ENCODE measurements around the gene UNC5B. TPM values are rescaled to one million over a fixed set of nuclear protein-coding genes. Genes with fewer than 3 reads are reported as not detected.

The UNC5B gene
- total and polyA plus RNA-seq, 4 experiments from 2014 or later, result not detected

- no peak overlapping the region for H3K27ac Mint-ChIP-seq
- ChIA-PET POLR2A (ENCODE audit: partially characterized antibody) (no interaction called here), CTCF (ENCODE audit: partially characterized antibody) (interaction anchor here (1.2 to 1.6 kb wide), 2 partner anchors 399 to 502 kb away, joined by 4 read pairs; no protein-coding TSS in a partner anchor)
- Histone ChIP-seq H3K9me3 (ENCODE audit: control insufficient read depth in 1 of 2, low read length in 2 of 2) (no peaks in the 10 kb centered on the region), H3K27me3 (ENCODE audit: insufficient read depth, low read length) (no peaks in the 10 kb centered on the region), H3K27ac (ENCODE audit: low read depth, low read length) (no peak overlapping the region), H3K4me3 (ENCODE audit: low read length in 2 of 2) (no peak overlapping the region), H3K4me1 (ENCODE audit: insufficient read depth, low read length) (no peaks in the 10 kb centered on the region), H3K36me3 (ENCODE audit: insufficient read depth, low read length) (no peaks in the 10 kb centered on the region)
- H3K27me3 Mint-ChIP-seq, result peaks cover 4 to 7% of the 10 kb centered on the region in 2 donors
- no peaks in the 10 kb centered on the region for H3K36me3 Mint-ChIP-seq
- intact Hi-C loops (cut with micrococcal nuclease), result no loop called here
- peaks cover 0 to 4% (median 0%) of the 10 kb centered on the region in 4 donors for H3K4me1 Mint-ChIP-seq
- no peaks in the 10 kb centered on the region for H3K9me3 Mint-ChIP-seq
- no peak overlapping the region for H3K4me3 Mint-ChIP-seq
- no peak for DNase-seq
These were observed 96.6 kb downstream of the UNC5B start for GRCh38 chr10:71308985-71309384.

DNA sequence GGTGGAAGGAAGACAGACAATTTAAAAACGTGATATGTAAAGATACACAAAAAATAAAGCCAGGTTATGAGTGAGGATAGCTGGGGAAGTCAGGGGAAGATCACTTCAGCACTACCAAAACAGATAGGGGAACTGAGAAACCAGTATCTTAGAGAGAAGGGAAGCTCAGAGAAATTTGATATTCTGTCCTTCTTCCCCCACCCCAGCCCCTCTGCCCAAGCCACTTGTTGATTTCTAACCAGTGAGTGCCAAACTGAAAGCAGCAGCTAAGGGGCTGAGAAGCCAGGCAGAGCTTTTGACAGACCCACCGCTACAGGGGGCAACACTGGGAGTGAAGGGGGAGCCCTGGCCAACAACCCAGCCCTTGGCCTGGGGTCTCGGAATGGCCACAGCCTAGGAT lies 97.5 kb downstream of the UNC5B start:
- Mint-ChIP-seq H3K9me3 (no peaks in the 10 kb centered on the region), H3K27me3 (peaks cover 4 to 7% of the 10 kb centered on the region in 2 donors), H3K36me3 (no peaks in the 10 kb centered on the region), H3K4me1 (peaks cover 0 to 5% (median 3%) of the 10 kb centered on the region in 4 donors), H3K27ac (no peak overlapping the region), H3K4me3 (no peak overlapping the region)
- Histone ChIP-seq H3K9me3 (ENCODE audit: control insufficient read depth in 1 of 2, low read length in 2 of 2) (no peaks in the 10 kb centered on the region), H3K4me3 (ENCODE audit: low read length in 2 of 2) (no peak overlapping the region), H3K4me1 (ENCODE audit: insufficient read depth, low read length) (peaks cover 5% of the 10 kb centered on the region), H3K36me3 (ENCODE audit: insufficient read depth, low read length) (no peaks in the 10 kb centered on the region), H3K27me3 (ENCODE audit: insufficient read depth, low read length) (no peaks in the 10 kb centered on the region), H3K27ac (ENCODE audit: low read depth, low read length) (no peak overlapping the region)
- CTCF ChIA-PET (ENCODE audit: partially characterized antibody), result interaction anchor here (0.8 to 1.2 kb wide), 4 partner anchors 10 to 501 kb away, joined by 3 to 4 read pairs (median 4); no protein-coding TSS in a partner anchor
- DNase-seq, result no peak
- POLR2A ChIA-PET (ENCODE audit: partially characterized antibody), result no interaction called here
- intact Hi-C loops (cut with micrococcal nuclease), result no loop called here

DNA sequence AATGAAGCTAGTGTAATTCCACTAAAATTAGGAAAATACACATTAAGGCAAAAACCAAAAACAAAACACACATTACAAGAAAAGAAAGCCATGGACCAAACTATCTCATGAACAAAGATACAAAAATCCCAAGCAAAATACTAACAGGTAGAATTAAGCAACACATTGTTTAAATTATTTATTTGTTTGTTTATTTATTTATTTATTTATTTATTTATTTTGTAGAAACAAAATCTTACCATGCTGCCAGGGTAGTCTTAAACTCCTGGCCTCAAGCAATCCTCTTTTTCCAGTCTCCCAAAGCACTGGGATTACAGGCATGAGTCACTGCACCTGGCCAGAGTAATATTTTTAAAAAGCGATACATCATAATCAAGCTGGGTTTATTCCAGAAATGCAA lies 99.8 kb downstream of the UNC5B start:
- DNase-seq, result no peak
- Mint-ChIP-seq H3K4me3 (no peak overlapping the region), H3K4me1 (peaks cover 0 to 5% (median 3%) of the 10 kb centered on the region in 4 donors), H3K27me3 (peaks cover 4 to 7% of the 10 kb centered on the region in 2 donors), H3K36me3 (no peaks in the 10 kb centered on the region), H3K27ac (no peak overlapping the region), H3K9me3 (no peaks in the 10 kb centered on the region)
- intact Hi-C loops (cut with micrococcal nuclease), result no loop called here
- no peaks in the 10 kb centered on the region for H3K9me3 ChIP-seq (ENCODE audit: control insufficient read depth in 1 of 2, low read length in 2 of 2)
- POLR2A ChIA-PET (ENCODE audit: partially characterized antibody), result no interaction called here
- no peaks in the 10 kb centered on the region for H3K27me3 ChIP-seq (ENCODE audit: insufficient read depth, low read length)
- CTCF ChIA-PET (ENCODE audit: partially characterized antibody), result interaction anchor here (1.2 to 8.5 kb wide), 3 partner anchors 24 to 396 kb away, joined by 3 to 117 read pairs (median 7); no protein-coding TSS in a partner anchor
- no peak overlapping the region for H3K4me3 ChIP-seq (ENCODE audit: low read length in 2 of 2)
- H3K36me3 ChIP-seq (ENCODE audit: insufficient read depth, low read length), result no peaks in the 10 kb centered on the region
- H3K27ac ChIP-seq (ENCODE audit: low read depth, low read length), result no peak overlapping the region
- H3K4me1 ChIP-seq (ENCODE audit: insufficient read depth, low read length), result peaks cover 5% of the 10 kb centered on the region

DNA sequence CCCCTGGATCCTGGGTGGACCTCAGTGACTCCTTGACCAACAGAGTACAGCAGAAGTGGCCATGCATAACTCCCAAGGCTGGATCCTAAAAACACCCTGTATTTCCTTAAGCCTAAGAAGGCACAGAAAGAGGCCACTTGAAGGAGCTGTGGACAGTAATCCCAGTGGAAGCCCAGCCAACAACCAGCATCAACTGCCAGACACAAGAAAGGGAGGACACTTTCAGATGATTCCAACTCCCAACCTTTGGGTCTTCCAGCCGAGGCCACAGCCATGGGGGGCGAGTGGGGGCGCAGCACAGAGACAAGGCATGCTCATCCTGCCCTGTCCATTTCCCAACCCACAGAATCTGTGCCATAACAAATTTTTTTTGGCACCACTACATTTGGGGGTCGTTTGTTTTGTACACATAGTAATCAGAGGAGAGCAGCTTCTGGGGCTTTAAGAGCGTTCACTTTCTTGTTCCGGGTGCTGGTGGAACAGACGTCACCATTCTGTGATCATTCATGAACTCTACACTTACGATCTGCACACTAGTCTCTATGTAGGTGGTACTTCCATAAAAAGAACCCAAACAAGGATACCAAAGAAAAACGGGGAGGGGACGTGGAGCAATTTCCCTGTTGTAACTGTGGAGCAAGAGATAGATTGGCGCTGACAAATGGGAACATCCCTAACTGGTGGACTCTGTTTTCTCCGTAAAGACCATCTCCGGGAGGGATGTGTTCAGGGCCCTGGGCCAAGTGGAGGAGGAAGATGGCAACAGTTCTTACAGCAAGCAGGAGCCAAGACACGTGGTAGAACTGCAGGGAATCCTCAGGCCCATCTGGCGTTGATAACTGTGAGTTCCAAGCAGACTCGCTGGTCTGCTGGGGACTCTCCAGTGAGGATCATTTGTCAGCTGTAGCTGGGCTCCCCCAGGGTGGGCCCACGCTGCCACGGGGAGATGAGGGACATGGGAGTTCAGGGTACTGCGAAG lies 100.7 kb downstream of the UNC5B start:
- H3K4me1 Mint-ChIP-seq, result peaks cover 1 to 11% (median 6%) of the 10 kb centered on the region in 4 donors
- Histone ChIP-seq H3K36me3 (ENCODE audit: insufficient read depth, low read length) (no peaks in the 10 kb centered on the region), H3K4me1 (ENCODE audit: insufficient read depth, low read length) (peaks cover 5% of the 10 kb centered on the region), H3K9me3 (ENCODE audit: control insufficient read depth in 1 of 2, low read length in 2 of 2) (no peaks in the 10 kb centered on the region), H3K27ac (ENCODE audit: low read depth, low read length) (no peak overlapping the region), H3K4me3 (ENCODE audit: low read length in 2 of 2) (no peak overlapping the region), H3K27me3 (ENCODE audit: insufficient read depth, low read length) (no peaks in the 10 kb centered on the region)
- CTCF ChIA-PET (ENCODE audit: partially characterized antibody), result interaction anchor here (0.7 to 8.5 kb wide), 17 partner anchors 9 to 583 kb away, joined by 3 to 117 read pairs (median 4); no protein-coding TSS in a partner anchor
- H3K4me3 Mint-ChIP-seq, result peak overlapping the region in 1 of 8 donors; percentile 24
- intact Hi-C loops (cut with micrococcal nuclease), result no loop called here
- H3K9me3 Mint-ChIP-seq, result no peaks in the 10 kb centered on the region
- DNase-seq, result no peak
- POLR2A ChIA-PET (ENCODE audit: partially characterized antibody), result no interaction called here
- H3K36me3 Mint-ChIP-seq, result no peaks in the 10 kb centered on the region
- H3K27me3 Mint-ChIP-seq, result peaks cover 4 to 7% of the 10 kb centered on the region in 2 donors
- peak overlapping the region in 1 of 7 donors; percentile 51 for H3K27ac Mint-ChIP-seq

DNA sequence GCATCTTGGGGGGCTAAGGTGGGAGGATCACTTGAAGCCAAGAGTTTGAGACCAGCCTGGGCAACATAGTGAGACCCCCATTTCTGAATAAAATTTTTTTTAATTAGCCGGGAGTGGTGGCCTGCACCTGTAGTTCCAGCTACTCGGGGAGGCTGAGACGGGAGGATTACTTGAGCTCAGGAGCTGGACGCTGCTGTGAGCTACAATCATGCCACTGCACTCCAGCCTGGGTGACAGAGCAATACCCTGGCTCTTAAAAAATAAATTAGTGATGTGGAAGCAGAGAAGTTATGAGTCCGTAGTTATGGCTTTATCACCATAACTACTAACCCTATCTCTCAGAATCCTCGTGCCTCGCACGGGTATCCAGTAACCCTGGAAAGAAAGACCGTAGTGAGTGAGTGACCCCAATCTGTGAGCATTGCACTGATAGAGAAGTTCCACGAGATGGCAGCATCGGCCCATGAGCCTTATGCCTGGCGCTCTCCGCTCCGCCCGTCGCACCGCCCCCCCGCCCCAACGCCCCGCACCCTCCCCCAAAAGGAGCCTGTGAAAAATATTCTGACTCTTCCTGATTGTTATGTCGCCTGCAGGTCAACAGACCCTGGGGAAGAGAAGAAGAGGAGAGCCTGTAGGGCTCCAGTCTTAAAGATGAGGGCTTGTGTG lies 101.8 kb downstream of the UNC5B start:
- CTCF ChIA-PET (ENCODE audit: partially characterized antibody), result interaction anchor here (0.7 to 8.5 kb wide), 20 partner anchors 8 to 582 kb away, joined by 3 to 117 read pairs (median 4); no protein-coding TSS in a partner anchor
- no peaks in the 10 kb centered on the region for H3K9me3 Mint-ChIP-seq

GRCh38 chr10:71314694-71315225 lies 102.4 kb downstream of the UNC5B start:
- peaks cover under 1 to 4% of the 10 kb centered on the region in 2 donors for H3K27me3 Mint-ChIP-seq
- H3K36me3 Mint-ChIP-seq, result peaks cover 0 to 5% of the 10 kb centered on the region in 2 donors
- ChIA-PET CTCF (ENCODE audit: partially characterized antibody) (interaction anchor here (0.7 to 8.5 kb wide), 23 partner anchors 9 to 581 kb away, joined by 3 to 117 read pairs (median 4); no protein-coding TSS in a partner anchor), POLR2A (ENCODE audit: partially characterized antibody) (no interaction called here)
- intact Hi-C loops (cut with micrococcal nuclease), result loop anchor here (1.0 to 2.0 kb wide), 6 partner anchors 70 to 582 kb away; no protein-coding TSS in a partner anchor
- Histone ChIP-seq H3K9me3 (ENCODE audit: control insufficient read depth in 1 of 2, low read length in 2 of 2) (no peaks in the 10 kb centered on the region), H3K36me3 (ENCODE audit: insufficient read depth, low read length) (no peaks in the 10 kb centered on the region), H3K27ac (ENCODE audit: low read depth, low read length) (no peak overlapping the region), H3K4me1 (ENCODE audit: insufficient read depth, low read length) (peaks cover 14% of the 10 kb centered on the region), H3K27me3 (ENCODE audit: insufficient read depth, low read length) (no peaks in the 10 kb centered on the region), H3K4me3 (ENCODE audit: low read length in 2 of 2) (no peak overlapping the region)
- H3K4me3 Mint-ChIP-seq, result no peak overlapping the region
- no peak for DNase-seq
- peaks cover 9 to 24% (median 15%) of the 10 kb centered on the region in 4 donors for H3K4me1 Mint-ChIP-seq
- no peaks in the 10 kb centered on the region for H3K9me3 Mint-ChIP-seq
- H3K27ac Mint-ChIP-seq, result no peak overlapping the region

More for the DNA sequence above, 101.8 kb downstream of the UNC5B start:
- H3K4me1 ChIP-seq (ENCODE audit: insufficient read depth, low read length), result peaks cover 11% of the 10 kb centered on the region
- H3K36me3 ChIP-seq (ENCODE audit: insufficient read depth, low read length), result no peaks in the 10 kb centered on the region
- H3K27me3 ChIP-seq (ENCODE audit: insufficient read depth, low read length), result no peaks in the 10 kb centered on the region
- no peaks in the 10 kb centered on the region for H3K9me3 ChIP-seq (ENCODE audit: control insufficient read depth in 1 of 2, low read length in 2 of 2)
- peak; percentile 42 to 54 (median 48) for DNase-seq
- Mint-ChIP-seq H3K36me3 (peaks cover 0 to 1% of the 10 kb centered on the region in 2 donors), H3K27ac (no peak overlapping the region), H3K4me1 (peaks cover 6 to 18% (median 12%) of the 10 kb centered on the region in 4 donors), H3K4me3 (no peak overlapping the region), H3K27me3 (peaks cover 4 to 7% of the 10 kb centered on the region in 2 donors)
- POLR2A ChIA-PET (ENCODE audit: partially characterized antibody), result no interaction called here
- H3K4me3 ChIP-seq (ENCODE audit: low read length in 2 of 2), result no peak overlapping the region
- H3K27ac ChIP-seq (ENCODE audit: low read depth, low read length), result no peak overlapping the region
- intact Hi-C loops (cut with micrococcal nuclease), result loop anchor here (1.0 to 2.0 kb wide), 6 partner anchors 70 to 582 kb away; no protein-coding TSS in a partner anchor
